ENCODE results near the gene TLE3. TPM values are rescaled to one million over a fixed set of nuclear protein-coding genes. Genes with fewer than 3 reads are reported as not detected.

Gene TLE3
- total RNA-seq, 1 donor from 2014 or later, result 124 TPM

- no peaks in the 10 kb centered on the region for H3K9me3 Mint-ChIP-seq (ENCODE audit: low read depth)
- peak; percentile 50 for DNase-seq (ENCODE audit: low spot score, unreplicated experiment)
- peak; percentile 51 for TF ChIP-seq CTCF (IDR thresholded peaks at IDR 0.05; ENCODE audit: unreplicated experiment)
- H3K27me3 Mint-ChIP-seq, result peaks cover 9% of the 10 kb centered on the region
- H3K4me1 Mint-ChIP-seq (ENCODE audit: low read depth), result peaks cover 37% of the 10 kb centered on the region
- H3K36me3 Mint-ChIP-seq (ENCODE audit: insufficient read depth), result peaks cover 1% of the 10 kb centered on the region
- peak overlapping the region; percentile 40 for H3K4me3 Mint-ChIP-seq (ENCODE audit: low read depth)
- H3K27ac Mint-ChIP-seq, result peak overlapping the region; percentile 88
Measured at GRCh38 chr15:70100474-70101341, 3.0 kb upstream of the TLE3 start.

DNA sequence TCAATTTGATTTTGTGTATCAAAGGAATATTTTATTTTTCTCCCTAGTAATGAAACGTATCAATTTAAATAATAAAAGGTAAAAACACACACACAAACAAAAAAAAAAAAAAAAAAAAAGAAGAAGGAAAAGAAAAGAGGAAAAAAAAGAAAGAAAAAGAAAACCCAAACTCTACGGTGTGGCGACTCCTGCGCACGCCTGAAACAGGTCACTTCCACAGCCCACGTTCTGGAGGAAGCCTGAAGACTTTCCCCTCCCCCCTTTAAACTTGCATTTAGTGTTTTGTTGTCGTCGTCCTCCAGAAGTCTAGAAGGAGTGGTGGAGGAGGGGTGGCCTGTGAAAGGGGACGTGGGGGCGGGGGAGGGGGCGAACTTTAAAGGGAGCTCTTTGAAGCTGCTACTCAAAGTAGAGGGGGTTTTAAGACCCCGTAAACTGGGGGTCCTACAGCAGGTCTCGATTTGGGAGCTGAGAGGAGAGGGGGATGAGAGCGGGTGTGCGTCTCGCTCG is 2.3 kb upstream of the TLE3 start:
- Mint-ChIP-seq H3K9me3 (ENCODE audit: low read depth) (no peaks in the 10 kb centered on the region), H3K27ac (peak overlapping the region; percentile 100), H3K36me3 (ENCODE audit: insufficient read depth) (peaks cover 1% of the 10 kb centered on the region), H3K27me3 (peaks cover 6% of the 10 kb centered on the region), H3K4me1 (ENCODE audit: low read depth) (peaks cover 39% of the 10 kb centered on the region), H3K4me3 (ENCODE audit: low read depth) (peak overlapping the region; percentile 94)
- TF ChIP-seq CTCF (IDR thresholded peaks at IDR 0.05; ENCODE audit: unreplicated experiment), result no peak
- no peak for DNase-seq (ENCODE audit: low spot score, unreplicated experiment)

DNA sequence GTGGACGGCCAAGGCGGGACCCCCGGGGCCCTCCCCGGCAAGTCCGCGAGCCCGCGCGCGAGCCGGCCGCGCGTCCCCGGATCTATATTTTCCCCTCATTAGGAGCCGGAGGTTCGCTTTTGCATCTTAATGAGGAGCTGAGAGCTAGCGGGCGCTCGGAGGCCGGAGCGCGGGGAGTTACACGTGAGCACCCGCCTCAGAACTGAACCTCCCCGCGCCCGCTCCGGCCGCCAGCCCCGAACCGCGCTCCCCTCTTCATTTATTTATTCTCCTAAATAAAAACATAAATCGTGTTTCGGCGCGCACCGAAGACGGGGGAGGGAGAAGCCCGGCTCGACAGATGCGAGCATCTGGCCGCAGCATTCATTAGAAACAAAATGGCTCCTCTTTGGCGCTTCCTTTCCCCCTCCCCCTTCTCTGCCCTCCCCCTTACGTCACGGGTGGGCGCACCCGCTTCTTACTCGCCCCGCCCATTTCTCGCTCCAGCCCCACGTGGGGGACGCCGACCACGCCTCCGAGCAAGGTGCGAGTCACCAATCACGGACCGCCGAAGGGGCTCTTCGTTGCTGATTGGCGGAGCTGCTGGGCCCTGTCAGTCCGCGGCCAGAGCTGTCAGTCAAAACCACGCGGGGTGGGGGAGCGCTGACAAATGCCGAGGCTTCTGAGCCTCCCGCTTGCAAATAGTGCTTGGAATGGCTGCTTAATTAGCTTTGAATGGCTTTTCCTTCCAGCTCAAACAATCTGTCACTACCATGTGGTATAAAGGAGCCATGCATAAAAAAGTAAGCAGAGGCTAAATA is 1.6 kb upstream of the TLE3 start:
- Mint-ChIP-seq H3K36me3 (ENCODE audit: insufficient read depth) (peaks cover 3% of the 10 kb centered on the region), H3K4me3 (ENCODE audit: low read depth) (peak overlapping the region; percentile 94), H3K4me1 (ENCODE audit: low read depth) (peaks cover 44% of the 10 kb centered on the region), H3K9me3 (ENCODE audit: low read depth) (no peaks in the 10 kb centered on the region), H3K27me3 (peaks cover 6% of the 10 kb centered on the region), H3K27ac (peak overlapping the region; percentile 100)
- TF ChIP-seq CTCF (IDR thresholded peaks at IDR 0.05; ENCODE audit: unreplicated experiment), result peak; percentile 5
- peak; percentile 100 for DNase-seq (ENCODE audit: low spot score, unreplicated experiment)

- peaks cover 6% of the 10 kb centered on the region for H3K27me3 Mint-ChIP-seq
- no peak for TF ChIP-seq CTCF (IDR thresholded peaks at IDR 0.05; ENCODE audit: unreplicated experiment)
- peak; percentile 50 for DNase-seq (ENCODE audit: low spot score, unreplicated experiment)
- peaks cover 5% of the 10 kb centered on the region for H3K36me3 Mint-ChIP-seq (ENCODE audit: insufficient read depth)
- peak overlapping the region; percentile 100 for H3K4me3 Mint-ChIP-seq (ENCODE audit: low read depth)
- no peaks in the 10 kb centered on the region for H3K9me3 Mint-ChIP-seq (ENCODE audit: low read depth)
- peaks cover 44% of the 10 kb centered on the region for H3K4me1 Mint-ChIP-seq (ENCODE audit: low read depth)
- peak overlapping the region; percentile 99 for H3K27ac Mint-ChIP-seq
Measured at GRCh38 chr15:70098461-70099166, 897 bp upstream of the TLE3 start.

GRCh38 chr15:70098153-70098460 is 390 bp upstream of the TLE3 start:
- Mint-ChIP-seq H3K4me3 (ENCODE audit: low read depth) (peak overlapping the region; percentile 100), H3K4me1 (ENCODE audit: low read depth) (peaks cover 44% of the 10 kb centered on the region), H3K27ac (peak overlapping the region; percentile 99)

More at GRCh38 chr15:70098153-70098460, 390 bp upstream of the TLE3 start:
- DNase-seq (ENCODE audit: low spot score, unreplicated experiment), result no peak
- Mint-ChIP-seq H3K9me3 (ENCODE audit: low read depth) (no peaks in the 10 kb centered on the region), H3K27me3 (peaks cover 6% of the 10 kb centered on the region), H3K36me3 (ENCODE audit: insufficient read depth) (peaks cover 5% of the 10 kb centered on the region)
- no peak for TF ChIP-seq CTCF (IDR thresholded peaks at IDR 0.05; ENCODE audit: unreplicated experiment)
